HEK293 (cell line): ENCODE data around the gene VANGL2.

Source experiments
- CTCF ChIA-PET: fragments of 350-600 bp; formaldehyde crosslinking; extraction: SDS; loops from one replicate; lab custom pipeline; 2021; ENCODE audit warnings: antibody characterized with exemption; lab: Yijun Ruan, JAX
- POLR2A ChIA-PET: fragments of 300-600 bp; formaldehyde crosslinking; extraction: SDS; loops from one replicate; lab custom pipeline; 2020; ENCODE audit warnings: antibody characterized with exemption, inconsistent platforms; lab: Yijun Ruan, JAX
- H3K27ac ChIP-seq: fragments of 200-500 bp; sonication (Bioruptor generic); 2 replicates; pipeline ENCODE4 v1.5.1; 2014; ENCODE audit warnings: low read depth, low read length, control low read depth, inconsistent platforms; ENCODE audit errors: extremely low read depth
- H3K36me3 ChIP-seq, 2 experiments: fragments of 200-500 bp in 1 of 2; sonication (Bioruptor generic) in 1 of 2; 1 replicate in 1 of 2; 2 replicates in 1 of 2; pipeline ENCODE4 v1.5.1; 2014 to 2017; ENCODE audit warnings: inconsistent platforms in 2 of 2, low read length in 2 of 2; ENCODE audit not compliant: control insufficient read depth in 2 of 2, insufficient read depth in 1 of 2
- H3K4me1 ChIP-seq: fragments of 200-500 bp; sonication (Bioruptor generic); 2 replicates; pipeline ENCODE4 v1.5.1; 2014; ENCODE audit warnings: mild to moderate bottlenecking, low read length, inconsistent platforms; ENCODE audit not compliant: control insufficient read depth, insufficient read depth
- H3K4me3 ChIP-seq: 2 replicates; pipeline ENCODE4 v1.5.1; 2011; ENCODE audit warnings: low read depth, mild to moderate bottlenecking, control low read depth, low read length, moderate library complexity
- H3K9me3 ChIP-seq: fragments of 200-500 bp; sonication (Bioruptor generic); 2 replicates; pipeline ENCODE4 v1.5.1; 2014; ENCODE audit warnings: low read depth, low read length, inconsistent platforms; ENCODE audit not compliant: control insufficient read depth, insufficient read depth
- BCL11B ChIP-seq: fragments of 450-650 bp; formaldehyde crosslinking; IDR thresholded peaks from 2 replicates; pipeline ENCODE4 v1.5.1; 2016; ENCODE audit warnings: low read depth, missing biosample characterization, missing genetic modification characterization
- GFI1B ChIP-seq: fragments of 450-650 bp; formaldehyde crosslinking; IDR thresholded peaks from 2 replicates; pipeline ENCODE4 v1.5.1; 2016; ENCODE audit warnings: missing biosample characterization, missing genetic modification characterization
- GLIS2 ChIP-seq: fragments of 450-650 bp; formaldehyde crosslinking; IDR thresholded peaks from 2 replicates; pipeline ENCODE4 v1.5.1; 2016; ENCODE audit warnings: missing biosample characterization, missing genetic modification characterization
- OSR2 ChIP-seq: fragments of 450-650 bp; formaldehyde crosslinking; IDR thresholded peaks from 2 replicates; pipeline ENCODE4 v1.5.1; 2016; ENCODE audit warnings: missing biosample characterization, missing genetic modification characterization
- YY1 ChIP-seq: fragments of 450-650 bp; formaldehyde crosslinking; IDR thresholded peaks from 2 replicates; pipeline ENCODE4 v1.5.1; 2018; ENCODE audit warnings: missing biosample characterization, missing genetic modification characterization
- ZBTB48 ChIP-seq: fragments of 450-650 bp; formaldehyde crosslinking; IDR thresholded peaks from 2 replicates; pipeline ENCODE4 v1.5.1; 2016; ENCODE audit warnings: missing biosample characterization, missing genetic modification characterization
- ZFP37 ChIP-seq: fragments of 450-650 bp; formaldehyde crosslinking; IDR thresholded peaks from 2 replicates; pipeline ENCODE4 v1.5.1; 2016; ENCODE audit warnings: missing biosample characterization, missing genetic modification characterization
- ZNF10 ChIP-seq: fragments of 450-650 bp; formaldehyde crosslinking; IDR thresholded peaks from 2 replicates; pipeline ENCODE4 v1.5.1; 2017; ENCODE audit warnings: missing biosample characterization, missing genetic modification characterization
- ZNF155 ChIP-seq: fragments of 450-650 bp; formaldehyde crosslinking; IDR thresholded peaks from 2 replicates; pipeline ENCODE4 v1.5.1; 2016; ENCODE audit warnings: missing biosample characterization, missing genetic modification characterization
- ZNF2 ChIP-seq: fragments of 450-650 bp; formaldehyde crosslinking; IDR thresholded peaks from 2 replicates; pipeline ENCODE4 v1.5.1; 2016; ENCODE audit warnings: missing biosample characterization, missing genetic modification characterization
- ZNF202 ChIP-seq: fragments of 450-650 bp; formaldehyde crosslinking; IDR thresholded peaks from 2 replicates; pipeline ENCODE4 v1.5.1; 2016; ENCODE audit warnings: missing biosample characterization, missing genetic modification characterization, borderline replicate concordance
- ZNF292 ChIP-seq: fragments of 450-650 bp; formaldehyde crosslinking; IDR thresholded peaks from 2 replicates; pipeline ENCODE4 v1.5.1; 2016; ENCODE audit warnings: low read depth, missing biosample characterization, missing genetic modification characterization, borderline replicate concordance
- ZNF426 ChIP-seq: fragments of 450-650 bp; formaldehyde crosslinking; IDR thresholded peaks from 2 replicates; pipeline ENCODE4 v1.5.1; 2017; ENCODE audit warnings: missing biosample characterization, missing genetic modification characterization, mild to moderate bottlenecking, inconsistent platforms, moderate library complexity
- ZNF473 ChIP-seq: fragments of 450-650 bp; formaldehyde crosslinking; IDR thresholded peaks from 2 replicates; pipeline ENCODE4 v1.5.1; 2017; ENCODE audit warnings: missing biosample characterization, missing genetic modification characterization
- ZNF510 ChIP-seq: fragments of 450-650 bp; formaldehyde crosslinking; IDR thresholded peaks from 2 replicates; pipeline ENCODE4 v1.5.1; 2018; ENCODE audit warnings: mild to moderate bottlenecking, missing genetic modification characterization, missing biosample characterization; ENCODE audit not compliant: insufficient replicate concordance
- ZNF548 ChIP-seq: fragments of 450-650 bp; formaldehyde crosslinking; IDR thresholded peaks from 2 replicates; pipeline ENCODE4 v1.5.1; 2016; ENCODE audit warnings: missing biosample characterization, missing genetic modification characterization
- ZNF561 ChIP-seq: fragments of 450-650 bp; IDR thresholded peaks from 2 replicates; pipeline ENCODE4 v1.5.1; 2018; ENCODE audit warnings: missing biosample characterization, missing genetic modification characterization, borderline replicate concordance
- ZNF585B ChIP-seq: fragments of 450-650 bp; formaldehyde crosslinking; IDR thresholded peaks from 2 replicates; pipeline ENCODE4 v1.5.1; 2016; ENCODE audit warnings: missing biosample characterization, missing genetic modification characterization
- ZNF621 ChIP-seq: fragments of 450-650 bp; formaldehyde crosslinking; IDR thresholded peaks from 2 replicates; pipeline ENCODE4 v1.5.1; 2017; ENCODE audit warnings: missing biosample characterization, missing genetic modification characterization
- ZNF660 ChIP-seq: fragments of 450-650 bp; IDR thresholded peaks from 2 replicates; pipeline ENCODE4 v1.5.1; 2018; ENCODE audit warnings: missing biosample characterization, mild to moderate bottlenecking, missing genetic modification characterization
- TF ChIP-seq, protein P1 (sequence below): fragments of 450-650 bp; formaldehyde crosslinking; IDR thresholded peaks from 2 replicates; pipeline ENCODE4 v1.5.1; 2016; ENCODE audit warnings: missing biosample characterization, missing genetic modification characterization
- TF ChIP-seq, protein P2 (sequence below): fragments of 450-650 bp; formaldehyde crosslinking; IDR thresholded peaks from 2 replicates; pipeline ENCODE4; 2016; ENCODE audit warnings: missing biosample characterization, missing genetic modification characterization
- TF ChIP-seq, protein P3 (sequence below): IDR thresholded peaks from 2 replicates; pipeline ENCODE4 v1.6.1; 2011; ENCODE audit warnings: mild to moderate bottlenecking, low read depth, low read length, borderline replicate concordance
- TF ChIP-seq, protein P4 (sequence below): fragments of 450-650 bp; formaldehyde crosslinking; IDR thresholded peaks from 2 replicates; pipeline ENCODE4 v1.5.1; 2016; ENCODE audit warnings: missing biosample characterization, missing genetic modification characterization
- TF ChIP-seq, protein P5 (sequence below): fragments of 450-650 bp; formaldehyde crosslinking; IDR thresholded peaks from 2 replicates; pipeline ENCODE4 v1.5.1; 2017; ENCODE audit warnings: missing biosample characterization, missing genetic modification characterization
- TF ChIP-seq, protein P6 (sequence below): fragments of 450-650 bp; formaldehyde crosslinking; IDR thresholded peaks from 2 replicates; pipeline ENCODE4 v1.5.1; 2017; ENCODE audit warnings: missing biosample characterization, missing genetic modification characterization

The VANGL2 gene

DNA sequence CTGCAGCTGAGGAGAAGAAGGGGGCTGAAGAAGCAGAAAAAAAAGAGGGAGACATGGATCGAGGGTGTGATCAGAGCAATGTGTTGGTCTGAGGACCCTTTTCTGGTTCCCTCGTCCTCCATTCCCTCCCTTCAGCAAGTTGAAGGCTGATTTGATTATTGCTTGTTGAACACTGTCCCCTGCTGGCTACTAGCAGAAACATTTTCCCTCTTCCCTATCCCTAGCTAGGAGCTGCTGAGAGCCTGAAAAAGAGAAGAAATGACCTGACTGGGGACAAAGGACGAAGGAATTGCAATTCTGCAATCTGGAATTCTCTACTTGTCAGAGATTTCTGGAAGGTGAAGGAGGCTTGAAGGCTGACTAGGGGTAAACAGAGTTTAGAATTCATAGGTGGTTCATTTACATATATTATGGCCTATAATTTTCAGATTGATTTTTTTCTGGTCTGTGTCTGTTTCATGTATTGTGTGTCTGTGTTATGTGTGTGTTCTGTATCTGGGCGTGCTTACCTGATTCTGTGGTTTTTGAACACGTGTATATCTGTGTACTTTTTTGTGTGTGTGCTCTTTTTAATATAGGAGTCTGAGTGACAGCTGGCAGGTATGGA lies 23.7 kb upstream of the VANGL2 start:
- Histone ChIP-seq H3K4me3 (no peak overlapping the region), H3K9me3 (no peaks in the 10 kb centered on the region), H3K27ac (no peak overlapping the region), H3K4me1 (no peaks in the 10 kb centered on the region), H3K36me3 (no peaks in the 10 kb centered on the region)
- ChIA-PET POLR2A (interaction anchor here (1.2 to 1.7 kb wide), 3 partner anchors 22 to 30 kb away, joined by 3 to 6 read pairs (median 6); no protein-coding TSS in a partner anchor), CTCF (interaction anchor here (0.6 to 8.9 kb wide), 58 partner anchors 9 to 678 kb away, joined by 3 to 175 read pairs (median 4); partner anchors contain the start of genes CASQ1, NCSTN and NHLH1)
- TF ChIP-seq GLIS2 (tag by site-specific recombination) (no peak), ZNF2 (tag by site-specific recombination) (0 out of 2 replicates have a peak, but pooled peaks have one; percentile 33), ZNF473 (tag by site-specific recombination) (no peak), YY1 (tag by site-specific recombination) (no peak), GFI1B (tag by site-specific recombination) (no peak), OSR2 (no peak), ZNF10 (tag by site-specific recombination) (peak; percentile 93), ZNF202 (tag by site-specific recombination) (no peak), BCL11B (no peak), ZFP37 (no peak), ZNF660 (tag by site-specific recombination) (0 out of 2 replicates have a peak, but pooled peaks have one; percentile 71), ZNF155 (tag by site-specific recombination) (no peak), ZNF426 (tag by site-specific recombination) (no peak), ZNF585B (no peak), ZNF292 (tag by site-specific recombination) (no peak), ZNF510 (tag by site-specific recombination) (no peak), ZNF548 (no peak), ZBTB48 (tag by site-specific recombination) (peak; percentile 59; the same call in 1 of the 2 replicates), ZNF621 (tag by site-specific recombination) (no peak), ZNF561 (tag by site-specific recombination) (no peak)
- TF ChIP-seq, protein P1, sequence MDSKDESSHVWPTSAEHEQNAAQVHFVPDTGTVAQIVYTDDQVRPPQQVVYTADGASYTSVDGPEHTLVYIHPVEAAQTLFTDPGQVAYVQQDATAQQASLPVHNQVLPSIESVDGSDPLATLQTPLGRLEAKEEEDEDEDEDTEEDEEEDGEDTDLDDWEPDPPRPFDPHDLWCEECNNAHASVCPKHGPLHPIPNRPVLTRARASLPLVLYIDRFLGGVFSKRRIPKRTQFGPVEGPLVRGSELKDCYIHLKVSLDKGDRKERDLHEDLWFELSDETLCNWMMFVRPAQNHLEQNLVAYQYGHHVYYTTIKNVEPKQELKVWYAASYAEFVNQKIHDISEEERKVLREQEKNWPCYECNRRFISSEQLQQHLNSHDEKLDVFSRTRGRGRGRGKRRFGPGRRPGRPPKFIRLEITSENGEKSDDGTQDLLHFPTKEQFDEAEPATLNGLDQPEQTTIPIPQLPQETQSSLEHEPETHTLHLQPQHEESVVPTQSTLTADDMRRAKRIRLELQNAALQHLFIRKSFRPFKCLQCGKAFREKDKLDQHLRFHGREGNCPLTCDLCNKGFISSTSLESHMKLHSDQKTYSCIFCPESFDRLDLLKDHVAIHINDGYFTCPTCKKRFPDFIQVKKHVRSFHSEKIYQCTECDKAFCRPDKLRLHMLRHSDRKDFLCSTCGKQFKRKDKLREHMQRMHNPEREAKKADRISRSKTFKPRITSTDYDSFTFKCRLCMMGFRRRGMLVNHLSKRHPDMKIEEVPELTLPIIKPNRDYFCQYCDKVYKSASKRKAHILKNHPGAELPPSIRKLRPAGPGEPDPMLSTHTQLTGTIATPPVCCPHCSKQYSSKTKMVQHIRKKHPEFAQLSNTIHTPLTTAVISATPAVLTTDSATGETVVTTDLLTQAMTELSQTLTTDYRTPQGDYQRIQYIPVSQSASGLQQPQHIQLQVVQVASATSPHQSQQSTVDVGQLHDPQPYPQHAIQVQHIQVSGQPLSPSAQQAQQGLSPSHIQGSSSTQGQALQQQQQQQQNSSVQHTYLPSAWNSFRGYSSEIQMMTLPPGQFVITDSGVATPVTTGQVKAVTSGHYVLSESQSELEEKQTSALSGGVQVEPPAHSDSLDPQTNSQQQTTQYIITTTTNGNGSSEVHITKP (tag by site-specific recombination) = 0 out of 2 replicates have a peak, but pooled peaks have one; percentile 1
- TF ChIP-seq, protein P2, sequence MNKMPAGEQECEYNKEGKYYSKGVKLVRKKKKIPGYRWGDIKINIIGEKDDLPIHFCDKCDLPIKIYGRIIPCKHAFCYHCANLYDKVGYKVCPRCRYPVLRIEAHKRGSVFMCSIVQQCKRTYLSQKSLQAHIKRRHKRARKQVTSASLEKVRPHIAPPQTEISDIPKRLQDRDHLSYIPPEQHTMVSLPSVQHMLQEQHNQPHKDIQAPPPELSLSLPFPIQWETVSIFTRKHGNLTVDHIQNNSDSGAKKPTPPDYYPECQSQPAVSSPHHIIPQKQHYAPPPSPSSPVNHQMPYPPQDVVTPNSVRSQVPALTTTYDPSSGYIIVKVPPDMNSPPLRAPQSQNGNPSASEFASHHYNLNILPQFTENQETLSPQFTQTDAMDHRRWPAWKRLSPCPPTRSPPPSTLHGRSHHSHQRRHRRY (tag by site-specific recombination) = no peak
- TF ChIP-seq, protein P3, sequence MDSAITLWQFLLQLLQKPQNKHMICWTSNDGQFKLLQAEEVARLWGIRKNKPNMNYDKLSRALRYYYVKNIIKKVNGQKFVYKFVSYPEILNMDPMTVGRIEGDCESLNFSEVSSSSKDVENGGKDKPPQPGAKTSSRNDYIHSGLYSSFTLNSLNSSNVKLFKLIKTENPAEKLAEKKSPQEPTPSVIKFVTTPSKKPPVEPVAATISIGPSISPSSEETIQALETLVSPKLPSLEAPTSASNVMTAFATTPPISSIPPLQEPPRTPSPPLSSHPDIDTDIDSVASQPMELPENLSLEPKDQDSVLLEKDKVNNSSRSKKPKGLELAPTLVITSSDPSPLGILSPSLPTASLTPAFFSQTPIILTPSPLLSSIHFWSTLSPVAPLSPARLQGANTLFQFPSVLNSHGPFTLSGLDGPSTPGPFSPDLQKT = no peak
- TF ChIP-seq, protein P4, sequence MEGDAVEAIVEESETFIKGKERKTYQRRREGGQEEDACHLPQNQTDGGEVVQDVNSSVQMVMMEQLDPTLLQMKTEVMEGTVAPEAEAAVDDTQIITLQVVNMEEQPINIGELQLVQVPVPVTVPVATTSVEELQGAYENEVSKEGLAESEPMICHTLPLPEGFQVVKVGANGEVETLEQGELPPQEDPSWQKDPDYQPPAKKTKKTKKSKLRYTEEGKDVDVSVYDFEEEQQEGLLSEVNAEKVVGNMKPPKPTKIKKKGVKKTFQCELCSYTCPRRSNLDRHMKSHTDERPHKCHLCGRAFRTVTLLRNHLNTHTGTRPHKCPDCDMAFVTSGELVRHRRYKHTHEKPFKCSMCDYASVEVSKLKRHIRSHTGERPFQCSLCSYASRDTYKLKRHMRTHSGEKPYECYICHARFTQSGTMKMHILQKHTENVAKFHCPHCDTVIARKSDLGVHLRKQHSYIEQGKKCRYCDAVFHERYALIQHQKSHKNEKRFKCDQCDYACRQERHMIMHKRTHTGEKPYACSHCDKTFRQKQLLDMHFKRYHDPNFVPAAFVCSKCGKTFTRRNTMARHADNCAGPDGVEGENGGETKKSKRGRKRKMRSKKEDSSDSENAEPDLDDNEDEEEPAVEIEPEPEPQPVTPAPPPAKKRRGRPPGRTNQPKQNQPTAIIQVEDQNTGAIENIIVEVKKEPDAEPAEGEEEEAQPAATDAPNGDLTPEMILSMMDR (tag by site-specific recombination) = peak; percentile 91
- TF ChIP-seq, protein P5, sequence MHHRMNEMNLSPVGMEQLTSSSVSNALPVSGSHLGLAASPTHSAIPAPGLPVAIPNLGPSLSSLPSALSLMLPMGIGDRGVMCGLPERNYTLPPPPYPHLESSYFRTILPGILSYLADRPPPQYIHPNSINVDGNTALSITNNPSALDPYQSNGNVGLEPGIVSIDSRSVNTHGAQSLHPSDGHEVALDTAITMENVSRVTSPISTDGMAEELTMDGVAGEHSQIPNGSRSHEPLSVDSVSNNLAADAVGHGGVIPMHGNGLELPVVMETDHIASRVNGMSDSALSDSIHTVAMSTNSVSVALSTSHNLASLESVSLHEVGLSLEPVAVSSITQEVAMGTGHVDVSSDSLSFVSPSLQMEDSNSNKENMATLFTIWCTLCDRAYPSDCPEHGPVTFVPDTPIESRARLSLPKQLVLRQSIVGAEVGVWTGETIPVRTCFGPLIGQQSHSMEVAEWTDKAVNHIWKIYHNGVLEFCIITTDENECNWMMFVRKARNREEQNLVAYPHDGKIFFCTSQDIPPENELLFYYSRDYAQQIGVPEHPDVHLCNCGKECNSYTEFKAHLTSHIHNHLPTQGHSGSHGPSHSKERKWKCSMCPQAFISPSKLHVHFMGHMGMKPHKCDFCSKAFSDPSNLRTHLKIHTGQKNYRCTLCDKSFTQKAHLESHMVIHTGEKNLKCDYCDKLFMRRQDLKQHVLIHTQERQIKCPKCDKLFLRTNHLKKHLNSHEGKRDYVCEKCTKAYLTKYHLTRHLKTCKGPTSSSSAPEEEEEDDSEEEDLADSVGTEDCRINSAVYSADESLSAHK (tag by site-specific recombination) = no peak
- TF ChIP-seq, protein P6, sequence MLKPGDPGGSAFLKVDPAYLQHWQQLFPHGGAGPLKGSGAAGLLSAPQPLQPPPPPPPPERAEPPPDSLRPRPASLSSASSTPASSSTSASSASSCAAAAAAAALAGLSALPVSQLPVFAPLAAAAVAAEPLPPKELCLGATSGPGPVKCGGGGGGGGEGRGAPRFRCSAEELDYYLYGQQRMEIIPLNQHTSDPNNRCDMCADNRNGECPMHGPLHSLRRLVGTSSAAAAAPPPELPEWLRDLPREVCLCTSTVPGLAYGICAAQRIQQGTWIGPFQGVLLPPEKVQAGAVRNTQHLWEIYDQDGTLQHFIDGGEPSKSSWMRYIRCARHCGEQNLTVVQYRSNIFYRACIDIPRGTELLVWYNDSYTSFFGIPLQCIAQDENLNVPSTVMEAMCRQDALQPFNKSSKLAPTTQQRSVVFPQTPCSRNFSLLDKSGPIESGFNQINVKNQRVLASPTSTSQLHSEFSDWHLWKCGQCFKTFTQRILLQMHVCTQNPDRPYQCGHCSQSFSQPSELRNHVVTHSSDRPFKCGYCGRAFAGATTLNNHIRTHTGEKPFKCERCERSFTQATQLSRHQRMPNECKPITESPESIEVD (tag by site-specific recombination) = no peak
